Heart left ventricle (tissue), 16 donors: ENCODE results near the gene DNAJC6. TPM values are rescaled to one million over a fixed set of nuclear protein-coding genes. Genes with fewer than 3 reads are reported as not detected.

Experiments
- ATAC-seq, 4 donors: fragments of 200-7000 bp; cut with Tn5 transposase; one replicate each; pipeline ENCODE4 v1.9.1; 2020 to 2022; ENCODE audit warnings: moderate library complexity in 4 of 4, mild to moderate bottlenecking in 3 of 4, moderate number of reproducible peaks in 1 of 4
- DNase-seq, 5 donors: peaks; one replicate each; pipeline ENCODE4 v3.0.0-alpha.2; 2020
- H3K27ac ChIP-seq, 12 donors: fragments of 200-600 bp; sonication (generic) in 4 of 12; one replicate each; pipeline versions ENCODE4 v1.5.0 to v1.8.0; 2016 to 2022; ENCODE audit warnings: mild to moderate bottlenecking in 2 of 12
- H3K27me3 ChIP-seq, 9 donors: fragments of 200-600 bp; sonication (generic) in 2 of 9; one replicate each; pipeline versions ENCODE4 v1.5.1 to v1.8.0; 2016 to 2022; ENCODE audit warnings: mild to moderate bottlenecking in 3 of 9
- H3K36me3 ChIP-seq, 9 donors: fragments of 200-600 bp; sonication (generic) in 2 of 9; one replicate each; pipeline versions ENCODE4 v1.5.0 to v1.8.0; 2018 to 2022; ENCODE audit warnings: mild to moderate bottlenecking in 2 of 9
- H3K4me1 ChIP-seq, 12 donors: fragments of 200-600 bp; sonication (generic) in 4 of 12; one replicate each; pipeline versions ENCODE4 v1.5.0 to v1.8.0; 2016 to 2022; ENCODE audit warnings: mild to moderate bottlenecking in 3 of 12
- H3K4me3 ChIP-seq, 12 donors: fragments of 200-600 bp; sonication (generic) in 4 of 12; one replicate each; pipeline versions ENCODE4 v1.5.0 to v1.8.0; 2017 to 2022; ENCODE audit warnings: mild to moderate bottlenecking in 9 of 12, moderate library complexity in 4 of 12
- H3K9me3 ChIP-seq, 12 donors: fragments of 200-600 bp; sonication (generic) in 4 of 12; one replicate each; pipeline versions ENCODE4 v1.5.0 to v1.8.0; 2016 to 2022; ENCODE audit warnings: mild to moderate bottlenecking in 1 of 12
- POLR2A ChIP-seq, 2 donors: fragments of 450-650 bp; IDR thresholded peaks; one replicate each; pipeline ENCODE4 v1.6.1; 2017; ENCODE audit warnings: antibody characterized with exemption in 2 of 2, mild to moderate bottlenecking in 2 of 2, moderate library complexity in 2 of 2
- WGBS, 4 donors: extraction: QIAGEN DNeasy Blood & Tissue Kit in 2 of 4; methylation state at CpG; one replicate each; pipeline versions ENCODE4 v1.1.5 to v1.1.7; 2013 to 2018; 5-methylcytosine and 5-hydroxymethylcytosine counted together
- intact Hi-C, 10 donors: fragments of 100-400 bp; cut with DNase I; formaldehyde crosslinking; loops; one replicate each; pipeline versions ENCODE4 v1.11.1 to v1.14.2; 2022
- polyA plus RNA-seq, 2 donors: library from polyadenylated mRNA; stranded (reverse); fragments of 200-250 nt; gene quantifications; one replicate each; pipeline ENCODE4 v1.2.3, GENCODE V29; 2013
- total RNA-seq, 9 donors: library from RNA; depleted of rRNA in 2 of 9; stranded (reverse); fragments of >200 nt in 2 of 9; fragmentation: NEBNext Ultra II Directional in 3 of 9; extraction: Animal tissue kit (Norgen Biotek cat#: 25700) in 3 of 9; gene quantifications; one replicate each; pipeline versions ENCODE4 v1.1.0 to v1.2.4, GENCODE V29; 2016 to 2023
- TF ChIP-seq, protein P1 (sequence below), 12 donors: fragments of 200-600 bp; sonication (generic) in 4 of 12; IDR thresholded peaks; one replicate each; pipeline versions ENCODE4 v1.5.0 to v1.8.0; 2018 to 2022; ENCODE audit warnings: antibody characterized with exemption in 12 of 12, mild to moderate bottlenecking in 5 of 12
- donor health status: ischemic (EF 13 %, LVEDD 7.1; RV severe dilation, severe dysfunction).
- donor health status: healthy with polysubstance abuse.
- donor health status: DM: no; HTN: yes; CAD: no.
- donor health status: DM: no; HTN: no; CAD: no.
- donor health status: ischemic (EF 25% LVEDD 6.9; RV normal size, moderate dysfunction).
- donor health status: ischemic (EF 25% LVEDD 5.7; RV mildly dilated, moderate dysfunction).
- donor health status: healthy.
- donor health status: DM: yes; HTN: yes; CAD: no.
- donor health status: ischemic (EF 35%, LVEDD 5.7; RV mildly dilated, moderate dysfunction).
- donor health status: nonischemic (EF 11% LVEDD 7.7; RV severe dilation, severe dysfunction).
- donor health status: DM: yes; HTN: yes; CAD: no.
- donor health status: PGD.
- donor health status: ischemic (EF 29% LVEDD 5.4; RV normal size, mild dysfunction).
- donor health status: nonischemic (EF 23%, LVEDD 6.1; RV moderate dilation, normal function).

DNAJC6 gene
- total and polyA plus RNA-seq, 11 donors, result 0.50 to 14.1 (median 8.5) TPM

- H3K36me3 ChIP-seq, result no peaks in the 10 kb centered on the region
- H3K9me3 ChIP-seq, result peaks cover 0 to 14% (median 0%) of the 10 kb centered on the region in 12 donors
- no peak for TF ChIP-seq POLR2A (IDR thresholded peaks at IDR 0.05)
- TF ChIP-seq, protein P1, sequence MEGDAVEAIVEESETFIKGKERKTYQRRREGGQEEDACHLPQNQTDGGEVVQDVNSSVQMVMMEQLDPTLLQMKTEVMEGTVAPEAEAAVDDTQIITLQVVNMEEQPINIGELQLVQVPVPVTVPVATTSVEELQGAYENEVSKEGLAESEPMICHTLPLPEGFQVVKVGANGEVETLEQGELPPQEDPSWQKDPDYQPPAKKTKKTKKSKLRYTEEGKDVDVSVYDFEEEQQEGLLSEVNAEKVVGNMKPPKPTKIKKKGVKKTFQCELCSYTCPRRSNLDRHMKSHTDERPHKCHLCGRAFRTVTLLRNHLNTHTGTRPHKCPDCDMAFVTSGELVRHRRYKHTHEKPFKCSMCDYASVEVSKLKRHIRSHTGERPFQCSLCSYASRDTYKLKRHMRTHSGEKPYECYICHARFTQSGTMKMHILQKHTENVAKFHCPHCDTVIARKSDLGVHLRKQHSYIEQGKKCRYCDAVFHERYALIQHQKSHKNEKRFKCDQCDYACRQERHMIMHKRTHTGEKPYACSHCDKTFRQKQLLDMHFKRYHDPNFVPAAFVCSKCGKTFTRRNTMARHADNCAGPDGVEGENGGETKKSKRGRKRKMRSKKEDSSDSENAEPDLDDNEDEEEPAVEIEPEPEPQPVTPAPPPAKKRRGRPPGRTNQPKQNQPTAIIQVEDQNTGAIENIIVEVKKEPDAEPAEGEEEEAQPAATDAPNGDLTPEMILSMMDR (IDR thresholded peaks at IDR 0.05), result no peak
- no peak overlapping the region for H3K27ac ChIP-seq
- ATAC-seq (no peak), DNase-seq (no peak)
- 72 to 82% (median 77%) methylated on average over 2 of the region's 2 CpGs for WGBS, 4 donors
- no peak overlapping the region for H3K4me3 ChIP-seq
- intact Hi-C loops, result no loop called here
- H3K27me3 ChIP-seq, result no peaks in the 10 kb centered on the region
- no peaks in the 10 kb centered on the region for H3K4me1 ChIP-seq
Measured at GRCh38 chr1:65458730-65459396, 149.5 kb downstream of the DNAJC6 start.

- H3K4me3 ChIP-seq, result no peak overlapping the region
- H3K27me3 ChIP-seq, result no peaks in the 10 kb centered on the region
- H3K4me1 ChIP-seq, result no peaks in the 10 kb centered on the region
- ATAC-seq, result peak in 1 of 4 donors; percentile 41
- TF ChIP-seq, protein P1 (IDR thresholded peaks at IDR 0.05), result peak in 10 of 12 donors; percentile 17 to 55 (median 40)
- TF ChIP-seq POLR2A (IDR thresholded peaks at IDR 0.05), result no peak
- H3K9me3 ChIP-seq, result peaks cover 0 to 14% (median 0%) of the 10 kb centered on the region in 12 donors
- DNase-seq, result no peak
- intact Hi-C loops, result no loop called here
- H3K27ac ChIP-seq, result no peak overlapping the region
- 74 to 88% (median 81%) methylated on average over 1 of the region's 1 CpG for WGBS, 4 donors
- no peaks in the 10 kb centered on the region for H3K36me3 ChIP-seq
Measured at GRCh38 chr1:65459397-65459768, 150.0 kb downstream of the DNAJC6 start.

Other genes with a start within 250 kb of the DNAJC6 start
- gene AK4, start 161.3 kb upstream of the DNAJC6 start, total RNA-seq, result 100 to 1,000 TPM in 8 of 9 donors, 10 to 100 TPM in 1; 87.8 to 181 (median 123) TPM
- gene AK4, start 161.3 kb upstream of the DNAJC6 start, polyA plus RNA-seq, result 10 to 100 TPM; 16.0 to 40.0 TPM
- gene LEPR, start 111.1 kb downstream of the DNAJC6 start, total RNA-seq, result 10 to 100 TPM in 2 of 9 donors, 1 to 10 TPM in 7; 3.4 to 11.6 (median 5.5) TPM
- 1 to 10 TPM; 1.5 to 2.3 TPM for gene LEPR, start 111.1 kb downstream of the DNAJC6 start, polyA plus RNA-seq
- gene LEPROT, start 111.1 kb downstream of the DNAJC6 start, total RNA-seq, result 10 to 100 TPM; 37.0 to 66.2 (median 46.3) TPM
- gene LEPROT, start 111.1 kb downstream of the DNAJC6 start, polyA plus RNA-seq, result 10 to 100 TPM; 20.8 to 46.2 TPM